Testis (tissue), 3 donors: Measurements from ENCODE around the gene PPOX. TPM values are rescaled to one million over a fixed set of nuclear protein-coding genes. Genes with fewer than 3 reads are reported as not detected.

Experiments
- DNase-seq: peaks from one replicate; pipeline ENCODE4 v3.0.0-alpha.2; 2019
- H3K27ac ChIP-seq, 2 donors: fragments of 200-600 bp; sonication (generic); one replicate each; pipeline ENCODE4 v1.5.1; 2019
- H3K27me3 ChIP-seq: fragments of 200-600 bp; sonication (generic); one replicate; pipeline ENCODE4 v1.5.1; 2019
- H3K36me3 ChIP-seq: fragments of 200-600 bp; sonication (generic); one replicate; pipeline ENCODE4 v1.5.1; 2017; ENCODE audit warnings: low read depth; ENCODE audit errors: missing control alignments
- H3K4me1 ChIP-seq: fragments of 200-600 bp; sonication (generic); one replicate; pipeline ENCODE4 v1.5.1; 2019
- H3K4me3 ChIP-seq, 2 donors: fragments of 200-600 bp; sonication (generic); one replicate each; pipeline ENCODE4 v1.5.1; 2017 to 2019
- H3K9me3 ChIP-seq: fragments of 200-600 bp; sonication (generic); one replicate; pipeline ENCODE4 v1.5.1; 2017
- POLR2A ChIP-seq: fragments of 450-650 bp; IDR thresholded peaks from one replicate; pipeline ENCODE4 v1.6.1; 2017; ENCODE audit warnings: antibody characterized with exemption, mild to moderate bottlenecking, moderate library complexity
- WGBS, 2 donors: methylation state at CpG; one replicate each; pipeline ENCODE4 v1.1.5; 2018; 5-methylcytosine and 5-hydroxymethylcytosine counted together
- intact Hi-C: fragments of 100-400 bp; cut with DNase I; formaldehyde crosslinking; loops from one replicate; pipeline ENCODE4 v1.15.1; 2023; ENCODE audit warnings: low total_unique reads
- polyA plus RNA-seq: library from polyadenylated mRNA; stranded (reverse); fragments of 350-450 nt; fragmentation: Illumina TruSeq; extraction: RNeasy Lipid Tissue Mini Kit (QIAGEN cat#74804); gene quantifications from one replicate; pipeline ENCODE4 v1.2.3, GENCODE V29; 2014; ENCODE audit warnings: low read depth, low replicate concordance; ENCODE audit not compliant: insufficient read depth
- total RNA-seq, 2 donors: library from RNA; depleted of rRNA; stranded (reverse); fragments of >200 nt; gene quantifications; one replicate each; pipeline ENCODE4 v1.2.3, GENCODE V29; 2016
- TF ChIP-seq, protein P1 (sequence below), 3 experiments: fragments of 450-650 bp in 2 of 3; fragments of 200-600 bp in 1 of 3; sonication (generic) in 1 of 3; IDR thresholded peaks; one replicate each; pipeline ENCODE4 v1.5.1; 2016 to 2019; ENCODE audit warnings: antibody characterized with exemption in 3 of 3, mild to moderate bottlenecking in 2 of 3, moderate library complexity in 1 of 3

PPOX gene
- total and polyA plus RNA-seq, 3 donors from 2014 or later: 19.5 to 24.8 (median 20.5) TPM

DNA sequence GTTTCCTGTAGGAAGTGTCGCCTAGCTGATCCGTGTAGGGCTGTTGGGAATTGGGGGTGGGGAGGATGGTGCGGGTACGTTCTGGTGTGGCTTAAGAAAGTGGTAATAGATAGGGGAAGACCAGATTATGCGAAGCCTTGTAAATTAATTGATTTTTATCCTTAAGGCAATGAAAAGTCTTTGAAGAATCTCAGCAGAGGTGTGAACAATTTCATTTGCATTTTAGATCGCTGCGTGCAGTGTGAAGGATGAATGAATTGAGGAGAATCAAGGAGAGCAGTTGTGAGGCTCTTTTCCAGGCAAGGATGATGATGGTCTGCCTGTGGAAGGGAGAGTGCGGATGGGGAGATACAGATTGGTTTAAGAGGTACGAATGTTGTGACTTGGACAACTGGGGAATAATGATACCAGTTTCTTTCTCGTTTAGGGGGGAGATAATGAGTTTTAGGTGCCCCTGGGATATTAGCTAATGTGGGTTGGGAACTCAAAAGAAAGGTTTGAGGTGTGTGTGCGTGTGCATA is 32.9 kb upstream of the PPOX start:
- Histone ChIP-seq H3K4me1 (peaks cover 24% of the 10 kb centered on the region), H3K36me3 (no peaks in the 10 kb centered on the region), H3K27ac (peak overlapping the region; percentile 88 to 98), H3K4me3 (peak overlapping the region; percentile 85 to 89), H3K27me3 (no peaks in the 10 kb centered on the region), H3K9me3 (no peaks in the 10 kb centered on the region)
- intact Hi-C loops: no loop called here
- 3 to 4% methylated on average over 11 of the region's 11 CpGs for WGBS, 2 donors
- no peak for TF ChIP-seq POLR2A
- TF ChIP-seq, protein P1, sequence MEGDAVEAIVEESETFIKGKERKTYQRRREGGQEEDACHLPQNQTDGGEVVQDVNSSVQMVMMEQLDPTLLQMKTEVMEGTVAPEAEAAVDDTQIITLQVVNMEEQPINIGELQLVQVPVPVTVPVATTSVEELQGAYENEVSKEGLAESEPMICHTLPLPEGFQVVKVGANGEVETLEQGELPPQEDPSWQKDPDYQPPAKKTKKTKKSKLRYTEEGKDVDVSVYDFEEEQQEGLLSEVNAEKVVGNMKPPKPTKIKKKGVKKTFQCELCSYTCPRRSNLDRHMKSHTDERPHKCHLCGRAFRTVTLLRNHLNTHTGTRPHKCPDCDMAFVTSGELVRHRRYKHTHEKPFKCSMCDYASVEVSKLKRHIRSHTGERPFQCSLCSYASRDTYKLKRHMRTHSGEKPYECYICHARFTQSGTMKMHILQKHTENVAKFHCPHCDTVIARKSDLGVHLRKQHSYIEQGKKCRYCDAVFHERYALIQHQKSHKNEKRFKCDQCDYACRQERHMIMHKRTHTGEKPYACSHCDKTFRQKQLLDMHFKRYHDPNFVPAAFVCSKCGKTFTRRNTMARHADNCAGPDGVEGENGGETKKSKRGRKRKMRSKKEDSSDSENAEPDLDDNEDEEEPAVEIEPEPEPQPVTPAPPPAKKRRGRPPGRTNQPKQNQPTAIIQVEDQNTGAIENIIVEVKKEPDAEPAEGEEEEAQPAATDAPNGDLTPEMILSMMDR (IDR thresholded peaks at IDR 0.05): no peak
- no peak for DNase-seq

DNA sequence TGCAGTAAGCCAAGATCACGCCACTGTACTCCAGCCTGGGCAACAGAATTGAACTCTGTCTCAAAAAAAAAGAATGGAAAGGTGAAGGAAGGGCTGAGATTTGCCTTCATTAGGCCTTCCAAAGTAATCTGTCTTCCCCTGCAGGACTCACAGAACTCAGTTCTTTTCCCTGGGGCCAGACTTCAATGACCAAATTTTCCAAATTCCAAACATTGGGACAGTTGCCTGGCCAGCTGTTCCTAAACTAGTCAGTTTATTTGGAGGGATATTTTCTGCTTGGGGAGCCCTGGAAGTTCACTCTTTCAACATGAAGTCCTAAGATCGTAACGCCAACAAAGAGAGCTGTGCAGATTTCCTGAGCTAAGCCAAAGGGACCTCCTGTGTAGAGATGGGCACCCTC is 28.3 kb upstream of the PPOX start:
- whole genome bisulfite sequencing, 2 donors: 57 to 65% methylated on average over 3 of the region's 3 CpGs
- H3K4me1 ChIP-seq: peaks cover 20% of the 10 kb centered on the region
- H3K36me3 ChIP-seq: no peaks in the 10 kb centered on the region
- no peaks in the 10 kb centered on the region for H3K9me3 ChIP-seq
- TF ChIP-seq, protein P1 (IDR thresholded peaks at IDR 0.05): no peak
- TF ChIP-seq POLR2A: no peak
- H3K4me3 ChIP-seq: no peak overlapping the region
- H3K27ac ChIP-seq: peak overlapping the region in 1 of 2 donors; percentile 28
- intact Hi-C loops: no loop called here
- DNase-seq: no peak
- H3K27me3 ChIP-seq: no peaks in the 10 kb centered on the region

DNA sequence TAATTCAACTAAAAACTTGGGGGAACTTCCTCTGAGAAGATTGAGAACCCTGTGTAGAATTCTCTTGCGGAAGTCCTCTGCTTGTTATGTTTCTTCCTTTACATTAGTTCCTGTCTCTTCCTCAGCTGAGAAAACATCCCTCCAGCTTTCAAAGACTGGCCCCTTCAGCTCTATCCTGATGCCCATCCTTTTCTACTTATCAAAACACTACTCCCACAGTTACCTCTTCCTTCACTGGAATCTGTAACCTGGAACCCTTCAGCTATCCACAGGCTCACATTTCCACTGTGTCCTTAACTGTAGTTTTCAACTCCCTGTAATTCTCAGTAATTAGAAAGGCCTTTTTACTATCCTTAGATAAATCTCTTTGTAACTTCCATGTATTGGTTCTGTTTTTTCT is 27.8 kb upstream of the PPOX start:
- Histone ChIP-seq H3K36me3 (no peaks in the 10 kb centered on the region), H3K9me3 (no peaks in the 10 kb centered on the region), H3K27ac (peak overlapping the region in 1 of 2 donors; percentile 28), H3K27me3 (no peaks in the 10 kb centered on the region), H3K4me3 (no peak overlapping the region), H3K4me1 (peaks cover 20% of the 10 kb centered on the region)
- WGBS, 2 donors: 61 to 72% methylated on average over 1 of the region's 1 CpG
- TF ChIP-seq, protein P1 (IDR thresholded peaks at IDR 0.05): no peak
- no peak for TF ChIP-seq POLR2A
- intact Hi-C loops: no loop called here
- no peak for DNase-seq

DNA sequence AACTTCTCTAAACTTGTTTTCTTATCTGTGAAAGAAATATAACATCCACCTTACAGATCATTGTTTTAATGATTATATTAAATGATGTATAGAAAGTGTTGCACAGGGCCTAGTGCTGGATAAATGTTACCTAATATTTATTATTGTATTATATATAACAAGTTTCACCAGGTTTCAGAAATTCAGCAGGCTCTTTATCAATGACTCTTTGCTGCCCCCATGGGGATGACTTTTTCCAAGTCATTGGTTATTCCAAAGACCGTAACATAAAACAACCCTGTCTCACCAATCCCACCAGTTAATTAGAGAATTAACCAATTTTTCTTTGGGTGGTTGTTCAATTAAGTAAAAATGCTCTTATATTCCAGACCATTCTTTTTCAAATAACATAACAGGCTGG is 26.5 kb upstream of the PPOX start:
- intact Hi-C loops: no loop called here
- WGBS, 2 donors: 40 to 42% methylated on average over 1 of the region's 1 CpG
- DNase-seq: peak; percentile 65
- Histone ChIP-seq H3K9me3 (no peaks in the 10 kb centered on the region), H3K4me3 (no peak overlapping the region), H3K27me3 (no peaks in the 10 kb centered on the region), H3K4me1 (peaks cover 10% of the 10 kb centered on the region), H3K36me3 (no peaks in the 10 kb centered on the region), H3K27ac (no peak overlapping the region)
- TF ChIP-seq, protein P1 (IDR thresholded peaks at IDR 0.05): peak; percentile 20 to 41 (median 30)
- TF ChIP-seq POLR2A: no peak

DNA sequence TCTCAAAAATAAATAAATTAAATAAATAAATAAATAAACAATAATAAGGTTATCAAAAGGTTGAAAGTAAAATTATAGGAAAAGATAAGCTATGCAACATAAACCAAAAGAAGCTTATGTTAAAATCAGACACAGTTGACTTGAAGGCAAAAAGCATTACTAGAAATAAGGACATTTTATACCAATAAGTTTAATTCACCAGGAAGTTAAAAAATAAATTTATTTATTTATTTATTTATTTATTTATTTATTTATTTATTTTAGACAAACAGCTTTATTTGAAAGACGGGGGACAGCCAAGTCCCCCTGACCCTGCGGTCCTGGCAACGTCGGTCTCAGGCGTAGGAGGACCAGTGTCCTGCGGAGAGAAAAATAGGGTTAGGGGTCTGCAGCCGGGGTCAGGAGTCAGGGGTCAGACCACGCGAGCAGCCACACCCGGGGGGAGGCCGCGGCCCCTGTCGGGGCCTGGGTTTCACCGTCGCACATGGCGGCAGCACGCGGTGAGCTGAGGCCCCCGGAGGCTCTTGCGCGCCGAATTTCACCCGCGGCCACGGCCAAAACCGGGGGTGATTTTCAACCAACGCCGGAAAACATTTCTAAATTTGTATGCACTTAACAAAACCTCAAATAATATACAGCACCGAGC is 25.3 kb upstream of the PPOX start:
- peaks cover 10% of the 10 kb centered on the region for H3K4me1 ChIP-seq
- TF ChIP-seq, protein P1 (IDR thresholded peaks at IDR 0.05): no peak
- TF ChIP-seq POLR2A: no peak
- H3K27ac ChIP-seq: no peak overlapping the region
- intact Hi-C loops: no loop called here
- 73 to 76% methylated on average over 29 of the region's 29 CpGs for WGBS, 2 donors
- no peak overlapping the region for H3K4me3 ChIP-seq
- no peaks in the 10 kb centered on the region for H3K9me3 ChIP-seq
- H3K27me3 ChIP-seq: no peaks in the 10 kb centered on the region
- no peak for DNase-seq
- H3K36me3 ChIP-seq: no peaks in the 10 kb centered on the region
